ENCODE data around the gene LRRC10B.

LRRC10B gene

DNA sequence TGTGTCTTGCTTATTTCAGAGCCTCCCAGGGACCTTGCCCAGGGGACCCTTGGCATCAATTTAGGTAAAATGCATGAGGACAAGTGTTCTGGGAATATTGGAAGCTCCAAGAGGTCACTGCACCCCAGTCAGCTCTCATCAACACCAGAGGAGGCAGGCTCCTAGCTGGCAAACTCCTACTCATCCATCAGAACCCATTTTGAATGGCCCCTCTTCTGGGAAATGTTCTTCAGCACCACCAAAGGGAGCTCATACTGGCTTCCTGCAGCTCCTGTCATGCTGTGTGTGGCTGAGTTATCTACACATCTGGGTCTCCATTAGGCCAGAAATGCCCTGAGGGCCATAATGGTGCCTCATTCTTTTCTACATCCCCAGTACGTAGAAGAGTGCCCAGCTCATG is 17.7 kb downstream of the LRRC10B start:
- Histone ChIP-seq H3K4me3 (ENCODE audit: low read depth in 1 of 2, low read length in 1 of 2) (no peak overlapping the region), H3K9me3 (no peaks in the 10 kb centered on the region), H3K27ac (no peak overlapping the region), H3K36me3 (no peaks in the 10 kb centered on the region), H3K4me1 (ENCODE audit: control insufficient read depth in 1 of 2, insufficient read depth in 1 of 2, low read depth in 1 of 2, low read length in 1 of 2) (no peaks in the 10 kb centered on the region), H3K27me3 (peaks cover 42% of the 10 kb centered on the region)
- TF ChIP-seq, protein P1, sequence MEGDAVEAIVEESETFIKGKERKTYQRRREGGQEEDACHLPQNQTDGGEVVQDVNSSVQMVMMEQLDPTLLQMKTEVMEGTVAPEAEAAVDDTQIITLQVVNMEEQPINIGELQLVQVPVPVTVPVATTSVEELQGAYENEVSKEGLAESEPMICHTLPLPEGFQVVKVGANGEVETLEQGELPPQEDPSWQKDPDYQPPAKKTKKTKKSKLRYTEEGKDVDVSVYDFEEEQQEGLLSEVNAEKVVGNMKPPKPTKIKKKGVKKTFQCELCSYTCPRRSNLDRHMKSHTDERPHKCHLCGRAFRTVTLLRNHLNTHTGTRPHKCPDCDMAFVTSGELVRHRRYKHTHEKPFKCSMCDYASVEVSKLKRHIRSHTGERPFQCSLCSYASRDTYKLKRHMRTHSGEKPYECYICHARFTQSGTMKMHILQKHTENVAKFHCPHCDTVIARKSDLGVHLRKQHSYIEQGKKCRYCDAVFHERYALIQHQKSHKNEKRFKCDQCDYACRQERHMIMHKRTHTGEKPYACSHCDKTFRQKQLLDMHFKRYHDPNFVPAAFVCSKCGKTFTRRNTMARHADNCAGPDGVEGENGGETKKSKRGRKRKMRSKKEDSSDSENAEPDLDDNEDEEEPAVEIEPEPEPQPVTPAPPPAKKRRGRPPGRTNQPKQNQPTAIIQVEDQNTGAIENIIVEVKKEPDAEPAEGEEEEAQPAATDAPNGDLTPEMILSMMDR (IDR thresholded peaks at IDR 0.05), result no peak

DNA sequence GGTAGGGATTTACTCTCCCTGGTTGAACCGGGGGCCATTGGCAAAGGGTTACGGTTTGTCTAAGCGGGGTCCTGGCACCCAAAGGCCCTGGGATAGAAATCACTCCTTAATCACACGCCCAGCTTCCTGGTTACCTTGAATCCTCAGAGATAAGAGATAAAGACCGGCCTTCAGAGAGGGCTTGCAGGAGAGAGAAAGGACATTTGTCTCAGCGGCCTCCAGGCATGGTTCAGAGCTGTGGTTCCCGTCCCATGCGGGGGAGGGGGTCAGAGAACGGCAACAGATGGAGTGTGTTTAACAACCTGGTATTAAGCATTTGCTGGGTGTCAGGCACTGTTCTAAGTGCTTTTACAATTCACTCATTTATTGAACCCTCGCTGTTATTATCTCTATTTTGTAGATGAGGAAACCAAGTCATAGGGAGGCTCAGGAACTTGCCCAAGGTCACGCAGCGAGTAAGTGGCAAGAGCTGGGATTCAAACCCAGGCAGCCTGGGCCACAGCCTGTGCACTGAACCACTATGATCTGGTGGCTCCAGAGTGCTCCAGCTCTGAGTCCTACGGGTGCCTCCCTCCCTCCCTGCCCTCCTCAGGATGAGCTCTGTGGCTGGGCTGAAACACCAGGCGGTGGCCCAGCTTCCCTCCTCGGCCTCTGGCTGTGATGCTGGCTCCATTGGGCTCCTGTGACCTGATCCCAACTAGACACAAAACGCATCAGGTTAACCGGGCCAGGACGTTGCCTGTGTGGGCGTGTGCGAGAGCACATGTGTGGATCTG is 18.6 kb downstream of the LRRC10B start:
- no peak overlapping the region for H3K4me3 ChIP-seq (ENCODE audit: low read depth in 1 of 2, low read length in 1 of 2)
- TF ChIP-seq, protein P1 (IDR thresholded peaks at IDR 0.05), result no peak
- H3K27ac ChIP-seq, result no peak overlapping the region
- no peaks in the 10 kb centered on the region for H3K36me3 ChIP-seq
- no peaks in the 10 kb centered on the region for H3K9me3 ChIP-seq
- no peaks in the 10 kb centered on the region for H3K4me1 ChIP-seq (ENCODE audit: control insufficient read depth in 1 of 2, insufficient read depth in 1 of 2, low read depth in 1 of 2, low read length in 1 of 2)
- peaks cover 42% of the 10 kb centered on the region for H3K27me3 ChIP-seq

DNA sequence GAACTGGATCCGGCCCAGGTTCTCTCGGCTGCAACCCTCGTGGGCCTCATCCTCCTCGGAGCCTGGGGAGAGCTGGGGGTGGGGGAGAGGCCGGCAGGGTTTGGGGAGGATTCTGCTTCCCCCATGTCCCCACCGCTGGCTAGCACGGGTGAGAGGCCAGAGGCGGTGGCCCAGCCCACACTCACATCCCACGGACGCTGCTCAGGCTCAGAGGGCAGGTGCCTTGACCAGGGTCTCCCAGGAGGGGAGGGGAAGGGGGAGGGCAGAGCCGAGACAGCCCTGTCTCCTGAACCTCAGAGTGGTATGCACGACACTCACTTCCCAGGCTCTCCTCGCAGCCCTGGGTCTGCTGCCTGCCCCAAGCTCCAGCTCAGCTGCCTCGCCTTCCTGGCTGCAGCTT is 19.6 kb downstream of the LRRC10B start:
- Histone ChIP-seq H3K36me3 (no peaks in the 10 kb centered on the region), H3K9me3 (no peaks in the 10 kb centered on the region), H3K4me1 (ENCODE audit: control insufficient read depth in 1 of 2, insufficient read depth in 1 of 2, low read depth in 1 of 2, low read length in 1 of 2) (no peaks in the 10 kb centered on the region), H3K27ac (no peak overlapping the region), H3K4me3 (ENCODE audit: low read depth in 1 of 2, low read length in 1 of 2) (no peak overlapping the region), H3K27me3 (peaks cover 42% of the 10 kb centered on the region)
- TF ChIP-seq, protein P1 (IDR thresholded peaks at IDR 0.05), result no peak

DNA sequence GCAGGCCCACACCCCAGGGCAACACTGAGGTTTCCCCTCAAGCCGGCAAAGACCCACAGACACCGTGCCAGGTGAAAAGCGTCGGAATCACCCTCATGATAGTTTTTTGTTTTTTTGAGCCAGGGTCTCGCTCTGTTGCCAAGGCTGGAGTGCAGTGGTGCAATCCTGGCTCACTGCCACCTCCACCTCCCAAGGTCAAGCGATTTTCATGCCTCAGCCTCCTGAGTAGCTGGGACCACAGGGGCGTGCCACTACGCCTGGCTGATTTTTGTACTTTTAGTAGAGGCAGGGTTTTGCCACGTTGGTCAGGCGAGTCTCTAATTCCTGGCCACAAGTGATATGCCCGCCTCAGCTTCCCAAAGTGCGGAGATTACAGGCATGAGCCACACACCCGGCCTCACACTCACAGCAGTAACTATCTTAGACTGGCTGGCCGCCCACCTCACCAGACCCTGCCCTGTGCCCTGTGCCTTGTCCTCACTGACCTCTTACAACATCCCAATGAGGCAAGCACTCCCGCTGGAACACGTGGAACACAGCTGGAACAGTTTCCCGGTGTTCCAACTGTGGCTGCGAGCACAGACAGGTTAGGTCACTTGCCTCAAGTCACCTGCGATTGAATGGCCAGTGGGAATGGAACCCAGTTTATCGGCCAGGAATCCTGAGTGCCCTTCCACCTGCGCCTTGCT is 21.1 kb downstream of the LRRC10B start:
- no peaks in the 10 kb centered on the region for H3K36me3 ChIP-seq
- no peak overlapping the region for H3K27ac ChIP-seq
- H3K9me3 ChIP-seq, result no peaks in the 10 kb centered on the region
- peaks cover 49% of the 10 kb centered on the region for H3K27me3 ChIP-seq
- TF ChIP-seq, protein P1 (IDR thresholded peaks at IDR 0.05), result no peak
- no peak overlapping the region for H3K4me3 ChIP-seq (ENCODE audit: low read depth in 1 of 2, low read length in 1 of 2)
- H3K4me1 ChIP-seq (ENCODE audit: control insufficient read depth in 1 of 2, insufficient read depth in 1 of 2, low read depth in 1 of 2, low read length in 1 of 2), result no peaks in the 10 kb centered on the region

DNA sequence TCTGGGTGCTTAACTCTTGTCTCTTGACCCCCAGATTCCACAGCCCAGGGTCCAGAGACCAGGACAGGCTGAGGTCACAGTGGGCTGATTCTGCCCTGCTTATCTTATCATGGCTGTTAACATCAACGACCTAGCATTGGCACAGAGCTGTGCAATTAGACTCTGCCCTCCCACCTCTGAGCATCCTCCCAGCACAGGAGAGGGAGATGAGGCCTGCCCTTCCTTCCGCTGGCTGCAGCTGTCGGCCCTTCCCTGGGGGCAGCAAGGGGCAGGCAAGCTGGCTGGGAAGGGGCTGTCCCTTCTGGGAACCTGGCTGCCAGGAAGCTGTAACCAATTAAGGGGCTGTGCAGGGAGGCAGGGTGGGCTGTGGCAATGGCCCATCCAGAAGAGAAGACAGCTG is 22.5 kb downstream of the LRRC10B start:
- no peaks in the 10 kb centered on the region for H3K36me3 ChIP-seq
- peaks cover 39% of the 10 kb centered on the region for H3K27me3 ChIP-seq
- no peak overlapping the region for H3K27ac ChIP-seq
- no peaks in the 10 kb centered on the region for H3K4me1 ChIP-seq (ENCODE audit: control insufficient read depth in 1 of 2, insufficient read depth in 1 of 2, low read depth in 1 of 2, low read length in 1 of 2)
- no peaks in the 10 kb centered on the region for H3K9me3 ChIP-seq
- no peak overlapping the region for H3K4me3 ChIP-seq (ENCODE audit: low read depth in 1 of 2, low read length in 1 of 2)
- TF ChIP-seq, protein P1 (IDR thresholded peaks at IDR 0.05), result no peak
